ENCODE data around the gene CHFR.
"Not testable (repeated sequence)": the region's sequence is repeated elsewhere in the genome, so short reads cannot be mapped to it uniquely, and the experiment has no call there.

CHFR gene

GRCh38 chr12:132874175-132874574 lies 13.2 kb downstream of the CHFR start:
- no peak for DNase-seq

- no peak for DNase-seq
These were observed 13.7 kb downstream of the CHFR start for GRCh38 chr12:132873724-132874123.

GRCh38 chr12:132872975-132873421 lies 14.4 kb downstream of the CHFR start:
- no peak for DNase-seq

GRCh38 chr12:132872073-132872855 lies 15.1 kb downstream of the CHFR start:
- DNase-seq, result no peak

GRCh38 chr12:132869551-132869950 lies 17.9 kb downstream of the CHFR start:
- no peak for DNase-seq

GRCh38 chr12:132866251-132866828 lies 21.1 kb downstream of the CHFR start:
- DNase-seq, result no peak

- DNase-seq, result no peak
These were observed 25.8 kb downstream of the CHFR start for GRCh38 chr12:132861558-132861957.

- no peak for DNase-seq
These were observed 28.6 kb downstream of the CHFR start for GRCh38 chr12:132858718-132859266.

GRCh38 chr12:132857019-132857418 lies 30.4 kb downstream of the CHFR start:
- not testable (repeated sequence) for DNase-seq

- no peak for DNase-seq
These were observed 30.8 kb downstream of the CHFR start for GRCh38 chr12:132856581-132856980.

- not testable (repeated sequence) for DNase-seq
These were observed 32.2 kb downstream of the CHFR start for GRCh38 chr12:132855211-132855610.

- no peak for DNase-seq
These were observed 33.9 kb downstream of the CHFR start for GRCh38 chr12:132853285-132854092.

GRCh38 chr12:132852496-132852895 lies 34.9 kb downstream of the CHFR start:
- DNase-seq, result no peak

- DNase-seq, result no peak
These were observed 35.9 kb downstream of the CHFR start for GRCh38 chr12:132851465-132851864.

GRCh38 chr12:132850291-132850690 lies 37.1 kb downstream of the CHFR start:
- no peak for DNase-seq

GRCh38 chr12:132848521-132848920 lies 38.9 kb downstream of the CHFR start:
- no peak for DNase-seq

GRCh38 chr12:132847363-132848356 lies 39.7 kb downstream of the CHFR start:
- DNase-seq, result no peak

- not testable (repeated sequence) for DNase-seq
These were observed 42.7 kb downstream of the CHFR start for GRCh38 chr12:132844681-132845080.

GRCh38 chr12:132842449-132843045 lies 44.9 kb downstream of the CHFR start:
- no peak for DNase-seq

GRCh38 chr12:132841151-132841550 lies 46.3 kb downstream of the CHFR start:
- no peak for DNase-seq

GRCh38 chr12:132840536-132840935 lies 46.9 kb downstream of the CHFR start:
- no peak for DNase-seq
